GM10847 (cell line): Measurements from ENCODE around the gene RFXAP.

Experiments
- POLR2A ChIP-seq: IDR thresholded peaks from 2 replicates; pipeline ENCODE4 v1.6.1; 2011; ENCODE audit not compliant: insufficient read length; ENCODE audit errors: extremely low read depth

The RFXAP gene, protein sequence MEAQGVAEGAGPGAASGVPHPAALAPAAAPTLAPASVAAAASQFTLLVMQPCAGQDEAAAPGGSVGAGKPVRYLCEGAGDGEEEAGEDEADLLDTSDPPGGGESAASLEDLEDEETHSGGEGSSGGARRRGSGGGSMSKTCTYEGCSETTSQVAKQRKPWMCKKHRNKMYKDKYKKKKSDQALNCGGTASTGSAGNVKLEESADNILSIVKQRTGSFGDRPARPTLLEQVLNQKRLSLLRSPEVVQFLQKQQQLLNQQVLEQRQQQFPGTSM

DNA sequence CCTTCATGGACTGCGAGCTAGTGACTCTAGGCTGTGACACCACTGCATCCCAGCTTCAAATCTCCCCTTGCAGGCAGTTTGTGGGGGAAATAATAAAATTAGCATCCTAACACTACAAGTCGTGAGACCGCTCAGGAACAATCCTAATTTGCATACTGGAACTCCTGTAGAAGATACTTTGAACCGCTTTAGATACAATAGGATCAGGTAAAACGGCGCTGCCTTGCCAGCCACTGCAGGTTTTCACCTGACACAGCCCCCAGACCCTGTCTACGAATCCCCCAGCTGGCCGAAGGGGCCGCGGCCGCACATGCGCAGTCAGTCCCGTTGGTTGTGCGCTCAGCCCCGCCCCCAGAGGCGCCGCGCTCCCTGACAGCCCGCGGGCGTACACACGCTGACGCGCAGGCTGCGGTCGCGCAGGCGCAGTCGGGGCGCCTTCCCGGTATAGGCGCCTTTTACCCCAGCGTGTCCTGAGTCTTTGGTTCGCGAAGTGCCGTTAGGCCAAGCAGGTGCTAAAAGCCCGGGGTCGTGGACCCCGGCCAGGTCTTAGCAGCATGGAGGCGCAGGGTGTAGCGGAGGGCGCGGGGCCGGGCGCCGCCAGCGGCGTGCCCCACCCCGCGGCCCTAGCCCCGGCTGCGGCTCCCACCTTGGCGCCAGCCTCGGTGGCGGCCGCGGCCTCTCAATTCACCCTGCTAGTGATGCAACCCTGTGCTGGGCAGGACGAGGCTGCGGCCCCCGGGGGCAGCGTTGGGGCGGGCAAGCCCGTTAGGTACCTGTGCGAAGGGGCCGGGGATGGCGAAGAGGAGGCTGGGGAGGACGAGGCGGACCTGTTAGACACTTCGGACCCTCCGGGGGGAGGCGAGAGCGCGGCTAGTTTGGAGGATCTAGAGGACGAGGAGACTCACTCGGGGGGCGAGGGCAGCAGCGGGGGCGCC is at the start of gene RFXAP:
RFXAP (plus strand) TSS at position 419 of the 935 bp plus-strand sequence; CDS start at position 555, 136 bp downstream.
- peak; percentile 76 for TF ChIP-seq POLR2A

DNA sequence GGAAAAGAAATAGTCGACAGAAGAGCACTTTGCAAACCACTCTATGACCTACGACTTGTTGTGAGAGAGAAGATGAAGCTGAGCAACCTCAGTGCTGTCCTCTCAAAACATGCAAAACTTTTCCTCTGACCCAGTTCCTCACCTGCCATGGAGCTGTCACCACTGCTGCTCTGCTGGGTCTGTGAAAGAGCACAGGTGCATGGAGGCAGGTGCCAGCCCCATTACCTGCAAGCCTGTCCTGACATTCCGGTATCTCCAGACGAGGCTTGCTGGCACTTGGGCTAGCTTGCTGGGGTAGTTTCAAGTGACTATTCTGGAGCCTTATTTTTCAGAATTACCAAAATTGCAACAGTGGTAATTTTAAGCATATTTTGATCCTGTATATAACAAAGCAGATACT is 49.5 kb upstream of the RFXAP start:
- TF ChIP-seq POLR2A: no peak

DNA sequence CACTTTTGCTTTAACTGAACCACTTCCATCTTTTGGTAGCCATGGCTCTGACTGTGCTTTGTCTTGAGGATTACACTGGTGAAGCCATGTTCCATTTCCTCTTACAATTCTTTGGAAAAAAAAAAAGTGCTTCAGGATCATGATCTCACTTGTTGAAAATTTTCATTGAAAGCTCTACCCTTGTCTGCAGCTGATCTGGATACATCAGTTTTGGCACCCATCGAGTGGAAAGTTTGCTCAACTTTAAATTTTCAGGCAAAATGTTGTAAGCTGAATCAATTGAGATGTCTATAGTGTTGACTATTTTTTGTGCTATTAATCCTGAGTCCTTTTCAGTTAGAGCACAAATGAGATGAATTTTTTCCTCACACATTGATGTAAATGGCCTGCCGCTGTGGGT is 48.3 kb upstream of the RFXAP start:
- TF ChIP-seq POLR2A: no peak

DNA sequence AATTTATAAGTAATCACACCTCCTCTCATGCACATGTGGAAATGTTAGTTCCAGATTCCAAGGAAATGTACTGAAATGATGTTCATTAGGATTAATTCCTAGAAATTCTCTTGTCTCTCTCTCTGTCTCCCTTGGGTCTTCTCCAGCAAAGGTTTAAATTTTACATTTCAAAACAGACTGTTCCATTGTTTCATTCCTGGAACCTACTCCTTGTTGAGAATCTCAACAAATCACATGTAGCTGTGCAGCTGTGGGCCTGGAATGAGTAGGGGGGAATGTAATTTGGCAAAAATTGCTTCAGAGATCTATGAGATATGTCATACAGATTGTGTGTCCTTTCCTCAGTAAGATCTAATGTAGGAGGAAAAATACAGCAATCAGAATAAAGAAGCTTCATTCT is 46.2 kb upstream of the RFXAP start:
- TF ChIP-seq POLR2A: no peak

DNA sequence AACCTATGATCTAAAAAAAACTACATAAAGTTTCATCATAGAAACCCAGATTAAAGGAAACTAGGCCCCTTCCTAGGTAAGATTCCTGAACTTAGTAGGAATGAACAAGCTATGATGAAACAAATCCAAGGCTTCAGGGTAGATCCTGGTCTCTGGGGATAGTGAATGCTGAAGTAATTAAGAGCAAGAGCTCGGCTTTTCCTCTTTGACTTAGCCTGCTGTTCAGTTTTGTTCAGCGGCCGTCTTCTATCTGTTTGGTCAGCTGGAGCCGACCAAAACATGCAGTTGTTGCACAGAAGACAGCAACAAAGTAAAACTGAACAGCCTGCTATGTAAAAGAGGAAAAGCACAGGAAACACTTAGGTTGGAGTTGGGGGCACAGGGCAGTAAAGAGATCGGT is 44.1 kb upstream of the RFXAP start:
- no peak for TF ChIP-seq POLR2A

DNA sequence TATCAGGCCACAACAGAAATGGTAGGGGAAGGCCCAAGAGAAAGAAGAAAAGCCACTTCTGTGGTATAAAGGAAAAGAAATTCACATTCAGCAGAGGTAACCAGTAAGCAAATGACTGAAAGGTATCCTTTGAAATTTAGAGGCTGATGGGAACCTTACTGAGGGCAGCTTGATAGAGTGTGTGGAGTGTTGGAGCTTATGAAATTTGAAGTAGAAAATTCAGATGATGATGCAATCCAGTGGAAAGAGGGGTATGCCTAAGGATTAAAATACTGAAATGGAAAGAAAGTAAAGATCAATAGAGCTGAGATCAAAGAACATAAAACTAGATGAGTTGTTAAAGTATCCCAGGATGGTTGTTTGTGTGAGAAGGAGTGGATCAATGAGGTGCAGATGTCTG is 42.8 kb upstream of the RFXAP start:
- TF ChIP-seq POLR2A: no peak

DNA sequence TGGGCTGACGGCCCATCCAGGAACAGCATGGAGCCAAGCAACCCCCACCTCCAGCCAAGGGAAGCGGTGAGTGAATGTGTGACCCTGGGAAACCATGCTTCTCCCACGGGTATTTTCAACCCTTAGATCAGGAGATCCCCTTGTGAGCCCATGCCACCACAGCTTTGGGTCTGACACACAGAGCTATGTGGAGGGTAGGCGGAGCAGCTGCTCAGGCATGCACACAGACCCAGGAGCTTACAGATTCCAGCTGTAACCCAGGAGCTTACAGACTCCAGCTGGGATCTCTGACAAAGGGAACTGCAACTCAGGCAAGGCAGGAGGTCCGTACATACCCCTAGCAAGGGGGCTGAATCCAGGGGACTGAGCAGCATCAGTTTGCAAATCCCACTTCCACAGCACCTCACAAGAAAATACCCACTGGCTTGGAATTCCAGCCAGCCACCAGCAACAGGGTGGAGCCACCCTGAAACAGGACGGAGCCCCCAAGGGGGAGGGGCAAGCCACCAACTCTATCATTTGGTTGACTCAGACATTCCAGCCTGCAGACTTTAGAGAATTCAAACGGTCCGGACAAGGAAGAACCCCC is 40.8 kb upstream of the RFXAP start:
- no peak for TF ChIP-seq POLR2A

DNA sequence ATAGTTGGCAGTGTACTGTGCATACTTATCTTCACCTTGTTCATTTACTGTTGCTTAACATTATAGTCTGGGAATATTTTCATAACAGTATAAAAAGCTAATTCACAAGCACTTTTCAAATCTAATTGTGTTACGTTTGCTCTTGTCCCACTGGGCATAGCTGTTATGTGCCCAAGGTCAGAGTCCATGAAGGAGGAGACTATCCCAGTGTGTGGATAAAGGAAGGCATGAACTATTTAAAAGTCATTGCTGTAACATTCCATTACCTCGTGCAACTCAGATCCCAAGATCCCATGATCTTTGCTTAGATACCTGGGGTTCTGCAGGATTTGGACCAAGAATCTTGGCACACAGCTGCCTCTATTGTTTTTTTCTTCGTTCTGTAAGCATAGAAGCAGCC is 35.1 kb upstream of the RFXAP start:
- no peak for TF ChIP-seq POLR2A

DNA sequence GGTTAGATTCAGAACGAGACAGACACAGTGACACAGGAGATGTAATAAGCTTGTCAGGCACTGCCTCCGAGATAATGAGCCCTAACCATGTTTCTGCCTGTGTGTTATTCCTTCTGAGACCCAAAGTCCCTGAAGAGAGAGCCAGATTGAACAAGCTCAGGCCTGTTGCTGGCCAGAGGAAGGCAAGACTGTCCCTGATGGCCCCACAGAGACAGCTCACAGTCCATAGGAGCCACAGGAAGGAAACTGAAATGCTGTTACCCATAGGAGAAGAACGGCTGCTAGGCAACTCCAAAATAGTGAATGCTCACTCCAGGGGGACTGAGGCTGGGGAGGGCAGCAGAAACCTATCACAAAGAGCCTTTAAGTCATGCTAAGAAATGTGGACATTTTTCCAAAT is 31.8 kb upstream of the RFXAP start:
- TF ChIP-seq POLR2A: no peak

DNA sequence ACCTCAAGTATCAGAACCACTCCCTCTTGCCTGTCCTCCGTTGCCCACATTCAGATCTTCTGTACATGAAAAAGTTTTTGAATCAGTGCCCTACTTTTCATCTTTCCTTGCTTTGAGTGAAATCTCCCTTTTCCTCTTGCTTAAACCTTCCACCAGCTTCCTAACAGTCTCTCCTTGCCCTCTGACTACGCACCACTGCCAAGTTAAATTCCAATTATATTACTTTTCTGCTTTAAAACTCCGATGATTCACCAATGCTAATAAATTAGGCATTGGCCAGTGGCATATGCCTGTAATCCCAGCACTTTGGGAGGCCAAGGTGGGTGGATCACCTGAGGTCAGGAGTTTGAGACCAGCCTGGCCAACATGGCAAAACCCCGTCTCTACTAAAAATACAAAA is 30.7 kb upstream of the RFXAP start:
- TF ChIP-seq POLR2A: no peak

DNA sequence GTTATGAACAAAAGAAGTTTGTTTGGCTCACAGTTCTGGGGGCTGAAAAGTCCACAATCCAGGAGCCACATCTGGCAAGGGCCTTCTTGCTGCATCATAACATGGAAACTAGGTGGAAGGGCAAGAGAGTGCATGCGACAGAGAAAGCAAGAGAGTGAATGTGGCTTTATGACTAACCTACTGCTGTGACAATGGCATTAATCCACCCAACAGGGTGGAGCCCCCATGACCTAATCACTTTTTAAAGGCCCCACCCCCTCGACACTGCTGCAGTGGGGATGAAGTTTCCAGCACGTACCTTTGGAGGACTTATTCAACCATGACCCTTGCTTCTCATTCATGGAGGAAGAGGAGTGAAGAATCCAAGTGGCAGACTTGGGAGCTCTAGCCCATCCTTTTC is 30.0 kb upstream of the RFXAP start:
- no peak for TF ChIP-seq POLR2A

DNA sequence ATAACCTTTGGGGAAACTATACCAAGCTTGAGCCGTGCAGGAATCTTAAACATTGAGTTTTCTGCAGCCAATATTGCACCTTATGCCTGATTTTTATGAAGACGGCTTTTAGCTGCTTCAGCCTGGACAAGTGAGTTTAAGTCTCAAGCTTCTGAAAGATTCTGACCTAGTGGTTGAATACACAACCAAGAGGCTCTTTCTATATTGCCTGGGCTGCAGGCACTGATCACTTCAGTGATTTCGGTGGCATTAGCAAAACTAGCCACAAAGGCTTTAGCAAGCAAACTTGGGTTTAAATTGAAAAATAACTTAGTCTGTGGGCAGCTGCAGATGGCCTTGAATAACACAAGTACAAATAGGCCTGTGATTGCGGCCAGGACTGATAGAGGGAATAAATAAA is 29.3 kb upstream of the RFXAP start:
- TF ChIP-seq POLR2A: no peak

DNA sequence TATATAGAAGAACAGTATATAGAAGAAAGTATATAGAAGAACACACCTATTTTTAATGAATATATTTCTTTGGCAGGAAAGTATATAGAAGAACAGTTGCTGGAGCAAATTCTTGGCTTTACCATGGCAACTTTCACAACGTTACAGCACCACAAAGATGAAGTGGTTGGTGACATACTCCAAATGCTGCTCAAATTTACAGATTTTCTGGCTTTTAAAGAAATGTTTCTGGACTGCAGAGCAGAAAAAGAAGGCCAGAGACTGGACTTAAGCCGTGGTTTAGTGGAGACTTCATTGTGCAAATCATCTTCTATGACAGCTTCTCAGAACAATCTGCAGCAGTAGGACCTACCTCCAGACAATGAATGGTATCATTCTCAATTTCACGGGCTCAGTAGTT is 24.3 kb upstream of the RFXAP start:
- no peak for TF ChIP-seq POLR2A

DNA sequence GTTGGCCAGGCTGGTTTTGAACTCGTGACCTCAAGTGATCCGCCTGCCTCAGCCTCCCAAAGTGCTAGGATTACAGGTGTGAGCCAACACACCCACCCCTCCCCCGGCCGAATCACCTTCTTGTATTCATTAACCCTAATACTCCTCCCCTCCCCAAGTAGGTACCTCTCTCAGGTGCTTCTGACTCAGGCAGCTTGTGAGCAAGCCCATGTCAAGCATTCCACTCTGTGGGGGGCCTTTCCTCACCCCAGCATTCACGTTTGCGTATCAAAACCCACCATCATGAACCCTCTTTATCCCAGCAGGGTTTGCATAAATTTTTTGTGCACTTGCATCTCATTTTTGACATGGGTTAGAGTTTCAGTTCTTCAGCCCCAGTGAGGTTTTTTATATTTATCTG is 23.6 kb upstream of the RFXAP start:
- no peak for TF ChIP-seq POLR2A

DNA sequence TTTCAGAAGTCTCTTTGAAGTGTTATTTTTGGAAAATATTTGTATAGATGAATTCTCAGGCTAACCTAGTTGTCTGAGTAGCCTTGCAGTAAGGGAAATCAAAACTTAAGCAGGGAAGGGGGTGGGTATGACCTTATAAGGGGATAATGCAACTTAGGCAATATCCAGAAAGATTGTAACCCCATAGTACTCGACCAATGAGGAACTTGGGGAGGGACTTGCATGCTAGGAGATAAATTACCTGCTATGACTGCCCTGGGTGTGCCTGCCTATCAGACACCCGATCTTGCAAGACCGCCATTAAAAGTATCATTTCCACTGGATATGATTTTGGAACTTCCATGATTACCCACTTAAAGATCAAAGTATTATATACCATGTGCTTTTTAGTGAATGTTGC is 23.0 kb upstream of the RFXAP start:
- no peak for TF ChIP-seq POLR2A

DNA sequence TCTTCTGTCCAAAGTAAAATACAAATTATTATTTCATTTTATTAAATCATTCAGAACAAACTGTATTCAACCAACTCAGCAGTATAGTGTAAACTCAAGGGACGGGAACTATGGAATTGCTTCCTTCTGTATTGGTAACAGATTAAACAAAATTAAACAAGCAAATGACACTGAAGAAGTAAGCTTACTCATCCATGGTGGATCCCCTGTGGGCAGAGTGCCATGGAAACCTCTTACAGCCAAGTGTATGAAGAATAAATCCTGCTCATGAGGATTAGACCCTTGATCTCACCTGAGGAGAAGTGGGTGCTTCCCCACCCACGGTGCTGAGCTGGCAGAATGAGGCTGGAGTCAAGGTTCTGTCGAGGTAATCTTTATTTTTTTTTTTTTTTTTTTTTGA is 18.0 kb upstream of the RFXAP start:
- TF ChIP-seq POLR2A: no peak
